ENCODE results near the gene PPM1B. TPM values are rescaled to one million over a fixed set of nuclear protein-coding genes. Genes with fewer than 3 reads are reported as not detected.

Gene PPM1B
- 13.6 and 17.4 TPM in 2 replicates for total RNA-seq

DNA sequence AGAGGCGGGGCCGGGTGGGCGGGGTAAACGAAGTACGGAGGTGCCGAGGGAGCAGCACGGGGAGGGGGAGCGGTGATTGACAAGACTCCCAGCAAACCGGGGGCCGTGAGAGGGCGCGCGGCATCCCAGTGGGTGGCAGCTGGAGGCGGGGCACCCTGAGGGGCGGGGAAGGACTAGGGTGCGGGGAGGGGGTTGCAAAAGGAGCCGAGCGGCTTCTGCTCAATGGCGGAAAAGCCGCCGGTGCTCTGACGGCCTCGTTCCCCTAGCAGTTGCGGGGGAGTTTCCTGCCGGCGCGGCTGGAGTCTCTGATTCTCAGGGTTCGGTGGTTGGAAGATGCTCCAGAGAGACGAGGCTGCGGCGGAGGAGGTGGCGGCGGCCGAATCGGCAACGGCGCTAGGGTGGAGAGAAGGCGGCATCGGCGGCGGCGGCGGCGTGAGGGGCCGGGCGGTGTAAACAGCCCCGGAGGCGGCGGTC lies at the start of gene PPM1B:
Gene PPM1B, plus strand, starts transcription at position 195 of the 474 bp plus-strand sequence. CDS start 32,325 bp downstream, outside the sequence.

Small RNA genes lying within 50 kb of the gene (small RNA-seq; reads per million reads assigned to genes)
- not detected for gene RNU6-566P

Other genes with a start within 250 kb of the PPM1B start
- 79.0 and 103 TPM in 2 replicates for gene LRPPRC, start 172.9 kb upstream of the PPM1B start, total RNA-seq
- not detected in 2 replicates for gene SLC3A1, start 106.6 kb downstream of the PPM1B start, total RNA-seq
- 37.1 and 40.3 TPM in 2 replicates for gene PREPL, start 192.6 kb downstream of the PPM1B start, total RNA-seq
- 9.6 and 10.8 TPM in 2 replicates for gene CAMKMT, start 193.1 kb downstream of the PPM1B start, total RNA-seq

Measured in subcutaneous preadipocyte (primary cell).